Chondrocyte (in vitro differentiated cells): Measurements from ENCODE around the gene DSG2. TPM values are rescaled to one million over a fixed set of nuclear protein-coding genes. Genes with fewer than 3 reads are reported as not detected.

Experiments
- DNase-seq: peaks from one replicate; pipeline ENCODE4 v3.0.0; 2021; ENCODE audit warnings: mixed read lengths, low spot score
- H3K27ac Mint-ChIP-seq: one replicate; pipeline ENCODE4 v1.8.0; 2021; ENCODE audit warnings: mild to moderate bottlenecking, moderate library complexity, mixed read lengths; ENCODE audit not compliant: unreplicated experiment
- H3K27me3 Mint-ChIP-seq: 2 replicates; pipeline ENCODE4 v1.8.0; 2021; ENCODE audit warnings: low read depth, mixed read lengths
- H3K36me3 Mint-ChIP-seq: 2 replicates; pipeline ENCODE4 v1.8.0; 2021; ENCODE audit warnings: low read depth, mixed read lengths
- H3K4me1 Mint-ChIP-seq: 2 replicates; pipeline ENCODE4 v1.8.0; 2021; ENCODE audit warnings: low read depth, mild to moderate bottlenecking, mixed read lengths
- H3K4me3 Mint-ChIP-seq: one replicate; pipeline ENCODE4 v1.8.0; 2021; ENCODE audit warnings: mild to moderate bottlenecking, moderate library complexity, mixed read lengths; ENCODE audit not compliant: unreplicated experiment
- H3K9me3 Mint-ChIP-seq: 2 replicates; pipeline ENCODE4 v1.8.0; 2021; ENCODE audit warnings: low read depth, mixed read lengths
- CTCF ChIP-seq: fragments of 200-600 bp; sonication (generic); IDR thresholded peaks from 2 replicates; pipeline ENCODE4 v1.5.0; 2021; ENCODE audit warnings: antibody characterized with exemption, mild to moderate bottlenecking, moderate library complexity
- total RNA-seq: library from RNA; stranded (reverse); gene quantifications from 3 replicates; pipeline ENCODE4 v1.2.1, GENCODE V29; 2021

Gene DSG2
- total RNA-seq, 1 donor from 2014 or later: 45.0 TPM

- Mint-ChIP-seq H3K27me3 (no peaks in the 10 kb centered on the region), H3K36me3 (no peaks in the 10 kb centered on the region), H3K4me1 (peaks cover 34% of the 10 kb centered on the region), H3K27ac (peak overlapping the region; percentile 80), H3K4me3 (no peak overlapping the region), H3K9me3 (no peaks in the 10 kb centered on the region)
- no peak for DNase-seq
- no peak for TF ChIP-seq CTCF
Observed at GRCh38 chr18:31512203-31512764, 14.3 kb downstream of the DSG2 start.

- TF ChIP-seq CTCF: no peak
- Mint-ChIP-seq H3K27ac (peak overlapping the region; percentile 83), H3K4me3 (no peak overlapping the region), H3K4me1 (peaks cover 34% of the 10 kb centered on the region), H3K27me3 (no peaks in the 10 kb centered on the region), H3K36me3 (no peaks in the 10 kb centered on the region), H3K9me3 (no peaks in the 10 kb centered on the region)
- DNase-seq: no peak
Observed at GRCh38 chr18:31513189-31513935, 15.4 kb downstream of the DSG2 start.

- H3K4me3 Mint-ChIP-seq: no peak overlapping the region
- H3K27ac Mint-ChIP-seq: no peak overlapping the region
- no peak for DNase-seq
- no peak for TF ChIP-seq CTCF
- H3K9me3 Mint-ChIP-seq: no peaks in the 10 kb centered on the region
- H3K36me3 Mint-ChIP-seq: peaks cover 2% of the 10 kb centered on the region
- peaks cover 24% of the 10 kb centered on the region for H3K4me1 Mint-ChIP-seq
- no peaks in the 10 kb centered on the region for H3K27me3 Mint-ChIP-seq
Observed at GRCh38 chr18:31516437-31516836, 18.5 kb downstream of the DSG2 start.

DNA sequence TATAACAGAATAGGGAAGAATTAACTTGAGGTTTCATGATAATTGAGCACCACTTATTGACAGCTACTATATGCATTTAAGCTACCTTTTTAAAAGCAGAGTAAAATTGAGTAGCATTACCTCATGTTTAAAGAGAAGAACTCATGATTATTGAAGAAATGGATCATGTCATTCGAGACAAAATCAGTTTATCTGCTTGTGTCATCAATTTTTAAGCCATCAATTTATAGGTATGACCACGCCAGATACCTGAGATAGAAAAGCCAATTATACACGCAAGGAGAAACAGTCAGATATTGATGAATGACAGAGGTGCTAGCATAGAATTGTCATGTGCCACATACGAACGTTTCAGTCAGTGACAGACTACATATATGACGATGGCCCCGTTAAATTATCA, 28.4 kb downstream of the DSG2 start:
- DNase-seq: no peak
- Mint-ChIP-seq H3K36me3 (peaks cover 17% of the 10 kb centered on the region), H3K9me3 (no peaks in the 10 kb centered on the region), H3K27me3 (no peaks in the 10 kb centered on the region), H3K27ac (no peak overlapping the region), H3K4me1 (no peaks in the 10 kb centered on the region), H3K4me3 (no peak overlapping the region)
- no peak for TF ChIP-seq CTCF

GRCh38 chr18:31533236-31533635, 35.3 kb downstream of the DSG2 start:
- H3K4me1 Mint-ChIP-seq: no peaks in the 10 kb centered on the region
- no peaks in the 10 kb centered on the region for H3K27me3 Mint-ChIP-seq
- no peak overlapping the region for H3K4me3 Mint-ChIP-seq
- H3K27ac Mint-ChIP-seq: no peak overlapping the region
- no peak for TF ChIP-seq CTCF
- peaks cover 11% of the 10 kb centered on the region for H3K36me3 Mint-ChIP-seq
- no peak for DNase-seq
- no peaks in the 10 kb centered on the region for H3K9me3 Mint-ChIP-seq
